AG04450 (cell line): Measurements from ENCODE around the gene SIX1. TPM values are rescaled to one million over a fixed set of nuclear protein-coding genes. Genes with fewer than 3 reads are reported as not detected.

Experiments
- CTCF ChIA-PET: fragments of 300-600, 350-600 bp; formaldehyde crosslinking; extraction: SDS; loops from one replicate; lab custom pipeline; 2022; ENCODE audit warnings: antibody characterized with exemption, inconsistent platforms; lab: Charles Lee
- POLR2A ChIA-PET: fragments of 350-600 bp; formaldehyde crosslinking; extraction: SDS; loops from one replicate; lab custom pipeline; 2021; ENCODE audit warnings: antibody characterized with exemption, inconsistent platforms; lab: Yijun Ruan, JAX
- DNase-seq: peaks from one replicate; pipeline ENCODE4 v3.0.0-alpha.2; 2011; ENCODE audit warnings: low read depth, low spot score
- H3K27ac ChIP-seq: one replicate; pipeline ENCODE4 v1.5.1; 2012; ENCODE audit warnings: low read depth, low read length, control low read depth
- H3K27me3 ChIP-seq: one replicate; pipeline ENCODE4 v1.6.0; 2012; ENCODE audit warnings: low read length; ENCODE audit not compliant: control insufficient read depth, insufficient read depth
- H3K4me3 ChIP-seq: 2 replicates; pipeline ENCODE4 v1.5.1; 2011; ENCODE audit warnings: mild to moderate bottlenecking, low read depth, low read length, control low read depth
- H3K9me3 ChIP-seq: 2 replicates; pipeline ENCODE4 v1.5.1; 2012; ENCODE audit warnings: low read length; ENCODE audit not compliant: control insufficient read depth, insufficient read depth
- polyA plus RNA-seq: library from polyadenylated mRNA; depleted of rRNA; stranded (reverse); fragments of >200 nt; gene quantifications from 2 replicates; pipeline ENCODE4 v1.2.3, GENCODE V29; 2011
- TF ChIP-seq, protein P1 (sequence below): IDR thresholded peaks from 2 replicates; pipeline ENCODE4 v1.5.1; 2011; ENCODE audit warnings: low read depth, low read length, control low read depth, inconsistent platforms

SIX1 gene
- polyA plus RNA-seq, 1 experiment, result 25.6 TPM

DNA sequence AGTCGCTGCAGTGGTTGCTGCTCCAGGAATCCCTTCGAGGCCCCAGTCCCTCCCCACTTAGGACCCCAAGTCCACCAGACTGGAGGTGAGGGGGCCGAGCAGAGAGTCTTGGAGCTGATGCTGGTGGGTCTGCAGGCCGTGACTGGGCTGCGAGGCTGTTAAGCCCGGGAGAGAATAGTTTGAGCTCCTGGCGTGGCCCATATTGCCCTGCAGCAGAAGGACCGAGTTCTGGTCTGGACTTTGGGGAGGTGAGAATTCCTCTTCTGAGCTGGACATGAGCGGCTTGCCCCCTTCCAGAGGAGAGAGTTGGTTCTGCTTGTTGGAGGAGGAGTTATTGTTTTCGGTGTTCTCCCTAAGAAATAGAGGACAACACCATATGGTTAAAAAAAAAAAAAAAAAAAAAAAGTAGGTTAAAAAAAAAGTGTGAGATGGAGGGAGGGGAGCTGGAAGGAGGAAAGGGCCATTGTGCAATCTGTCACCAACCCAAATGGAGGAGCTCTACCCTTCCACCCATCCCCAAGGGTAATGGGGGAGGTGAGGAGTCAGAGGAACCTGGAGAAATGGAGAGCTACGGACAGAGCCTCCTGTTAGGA, 3.0 kb downstream of the SIX1 start:
- CTCF ChIA-PET, result interaction anchor here (0.7 to 1.0 kb wide), 4 partner anchors 9 to 260 kb away, joined by 3 to 8 read pairs (median 4); no protein-coding TSS in a partner anchor
- Histone ChIP-seq H3K9me3 (peaks cover 18% of the 10 kb centered on the region), H3K27ac (no peak overlapping the region), H3K27me3 (no peaks in the 10 kb centered on the region), H3K4me3 (peak overlapping the region; percentile 88)
- TF ChIP-seq, protein P1, sequence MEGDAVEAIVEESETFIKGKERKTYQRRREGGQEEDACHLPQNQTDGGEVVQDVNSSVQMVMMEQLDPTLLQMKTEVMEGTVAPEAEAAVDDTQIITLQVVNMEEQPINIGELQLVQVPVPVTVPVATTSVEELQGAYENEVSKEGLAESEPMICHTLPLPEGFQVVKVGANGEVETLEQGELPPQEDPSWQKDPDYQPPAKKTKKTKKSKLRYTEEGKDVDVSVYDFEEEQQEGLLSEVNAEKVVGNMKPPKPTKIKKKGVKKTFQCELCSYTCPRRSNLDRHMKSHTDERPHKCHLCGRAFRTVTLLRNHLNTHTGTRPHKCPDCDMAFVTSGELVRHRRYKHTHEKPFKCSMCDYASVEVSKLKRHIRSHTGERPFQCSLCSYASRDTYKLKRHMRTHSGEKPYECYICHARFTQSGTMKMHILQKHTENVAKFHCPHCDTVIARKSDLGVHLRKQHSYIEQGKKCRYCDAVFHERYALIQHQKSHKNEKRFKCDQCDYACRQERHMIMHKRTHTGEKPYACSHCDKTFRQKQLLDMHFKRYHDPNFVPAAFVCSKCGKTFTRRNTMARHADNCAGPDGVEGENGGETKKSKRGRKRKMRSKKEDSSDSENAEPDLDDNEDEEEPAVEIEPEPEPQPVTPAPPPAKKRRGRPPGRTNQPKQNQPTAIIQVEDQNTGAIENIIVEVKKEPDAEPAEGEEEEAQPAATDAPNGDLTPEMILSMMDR, result no peak
- POLR2A ChIA-PET, result interaction anchor here (0.6 to 1.2 kb wide), 4 partner anchors 10 to 605 kb away, joined by 3 to 19 read pairs (median 5); no protein-coding TSS in a partner anchor
- DNase-seq, result no peak

DNA sequence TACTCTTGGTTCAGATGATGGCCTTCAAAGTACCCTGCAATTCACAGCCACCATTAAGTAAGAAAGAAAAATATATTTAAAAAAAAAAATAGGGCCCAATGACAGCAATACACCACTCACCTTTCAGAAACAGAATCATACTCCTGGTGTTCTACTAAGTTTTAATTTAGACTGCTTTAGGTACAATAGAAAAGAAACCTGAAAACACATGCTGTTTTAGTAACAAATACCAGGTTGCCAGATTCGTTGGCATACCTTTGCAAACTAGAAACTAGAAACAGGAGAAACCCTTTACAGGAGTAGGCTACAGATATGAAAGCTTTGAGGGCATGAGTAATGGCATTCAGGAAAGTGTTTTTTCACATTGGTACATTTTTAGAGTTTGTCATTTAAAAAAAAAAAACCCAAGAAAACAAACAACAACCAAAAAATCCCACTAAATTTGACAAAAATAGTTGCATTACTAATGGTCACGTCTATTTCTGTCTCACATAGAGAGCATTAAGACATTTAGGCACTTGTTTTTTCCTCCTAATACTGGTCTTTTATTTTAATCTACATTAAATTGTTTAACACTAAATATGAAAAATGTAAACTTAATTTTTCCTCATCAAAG, 4.0 kb downstream of the SIX1 start:
- ChIA-PET POLR2A (no interaction called here), CTCF (interaction anchor here (0.5 to 1.6 kb wide), 4 partner anchors 12 to 607 kb away, joined by 5 to 9 read pairs (median 6); no protein-coding TSS in a partner anchor)
- H3K9me3 ChIP-seq, result peaks cover 18% of the 10 kb centered on the region
- peak overlapping the region; percentile 88 for H3K4me3 ChIP-seq
- H3K27me3 ChIP-seq, result no peaks in the 10 kb centered on the region
- DNase-seq, result no peak
- H3K27ac ChIP-seq, result no peak overlapping the region
- TF ChIP-seq, protein P1, result no peak

DNA sequence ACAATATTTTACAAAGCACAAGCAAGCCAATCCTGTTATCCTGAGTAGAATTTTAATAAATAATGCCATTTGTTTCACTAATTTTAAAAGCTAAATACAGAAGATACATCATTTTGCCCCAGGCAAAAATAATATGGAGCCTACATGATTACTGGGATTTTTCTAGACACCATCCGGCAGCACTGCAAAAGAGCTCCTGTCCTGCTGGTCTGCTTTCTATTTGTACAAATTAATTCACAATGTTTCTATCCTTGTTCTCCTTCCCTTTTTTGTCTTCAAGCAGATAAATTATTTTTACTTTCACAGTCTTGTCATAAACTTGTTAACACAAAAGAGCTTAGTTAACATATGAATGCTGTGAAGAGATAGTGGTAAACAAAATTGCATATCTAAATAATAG, 4.6 kb downstream of the SIX1 start:
- CTCF ChIA-PET, result interaction anchor here (0.5 to 1.6 kb wide), 5 partner anchors 11 to 637 kb away, joined by 3 to 9 read pairs (median 5); no protein-coding TSS in a partner anchor
- Histone ChIP-seq H3K27ac (no peak overlapping the region), H3K9me3 (peaks cover 18% of the 10 kb centered on the region), H3K4me3 (peak overlapping the region; percentile 88), H3K27me3 (no peaks in the 10 kb centered on the region)
- POLR2A ChIA-PET, result no interaction called here
- no peak for DNase-seq
- TF ChIP-seq, protein P1, result no peak

DNA sequence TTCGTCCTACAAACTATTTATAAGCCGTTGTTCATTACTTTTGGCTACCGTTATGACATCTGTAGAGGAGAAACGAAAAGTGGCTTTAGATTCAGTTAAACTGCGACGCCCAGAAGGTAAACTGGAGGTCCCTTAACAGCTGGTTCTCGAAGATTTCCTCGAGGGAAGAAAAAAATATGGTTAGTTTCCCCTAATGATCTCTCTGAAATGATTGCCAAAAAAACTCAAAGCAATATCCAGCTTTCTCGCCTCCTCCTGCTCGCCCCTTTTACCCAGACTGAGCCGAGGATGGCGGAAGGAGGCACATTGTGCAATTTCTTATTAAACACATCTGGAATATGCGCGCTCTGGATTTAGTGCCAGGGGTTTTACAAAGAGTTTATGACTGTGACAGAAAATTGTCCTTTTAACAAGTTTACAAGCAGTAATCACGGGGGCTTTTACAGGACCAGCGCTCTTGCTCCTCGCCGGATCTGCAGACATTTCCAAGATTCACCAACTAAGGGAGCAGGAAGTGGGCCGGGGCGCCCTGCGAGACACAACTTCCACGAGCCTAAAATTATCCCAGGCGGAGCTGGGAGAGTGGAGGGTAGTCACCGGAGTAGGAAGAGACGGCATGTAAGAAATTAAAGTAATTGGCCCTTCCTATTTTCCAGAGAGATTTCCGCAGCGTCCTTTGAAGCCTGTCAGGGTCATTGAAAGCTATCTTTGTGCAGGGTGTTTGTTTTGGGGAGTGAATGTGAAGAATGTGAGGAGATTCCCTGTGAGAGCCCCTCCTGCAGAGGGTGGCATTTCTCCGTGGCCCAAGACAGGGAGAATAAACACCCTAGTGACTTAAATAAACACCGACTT, 5.6 kb downstream of the SIX1 start:
- TF ChIP-seq, protein P1, result no peak
- H3K27me3 ChIP-seq, result no peaks in the 10 kb centered on the region
- ChIA-PET POLR2A (interaction anchor here (0.6 to 1.4 kb wide), 2 partner anchors 15 to 18 kb away, joined by 3 to 12 read pairs; no protein-coding TSS in a partner anchor), CTCF (interaction anchor here (0.6 to 1.6 kb wide), 4 partner anchors 10 to 638 kb away, joined by 3 to 9 read pairs (median 4); no protein-coding TSS in a partner anchor)
- DNase-seq, result no peak
- peak overlapping the region; percentile 88 for H3K4me3 ChIP-seq
- H3K27ac ChIP-seq, result peak overlapping the region; percentile 11
- peaks cover 18% of the 10 kb centered on the region for H3K9me3 ChIP-seq
